A673 (cell line): Measurements from ENCODE around the gene CEP83. TPM values are rescaled to one million over a fixed set of nuclear protein-coding genes. Genes with fewer than 3 reads are reported as not detected.

ENCODE experiments used
- BruUV-seq: library from RNA; stranded (reverse); fragments of 400-500 nt; replicated peaks from 2 replicates; lab custom pipeline; 2021; lab: Mats Ljungman, UMichigan
- CTCF ChIA-PET: fragments of 300-600 bp; sonication (Branson Sonifier 250); formaldehyde crosslinking; loops from one replicate; lab custom pipeline; 2022; ENCODE audit warnings: antibody characterized with exemption; lab: Charles Lee
- POLR2A ChIA-PET: fragments of 300-600 bp; sonication (Branson Sonifier 250); formaldehyde crosslinking; loops from one replicate; lab custom pipeline; 2022; ENCODE audit warnings: antibody characterized with exemption; ENCODE audit not compliant: low non-redundant PET; lab: Charles Lee
- DNase-seq: peaks from one replicate; pipeline ENCODE4 v3.0.0-alpha.2; 2015; ENCODE audit warnings: low spot score
- H3K27ac ChIP-seq: fragments of 200-600 bp; sonication (generic); 2 replicates; pipeline ENCODE4 v1.5.1; 2016; ENCODE audit warnings: mixed run types, low read depth, mild to moderate bottlenecking, mixed read lengths, antibody characterized with exemption, low read length; ENCODE audit not compliant: poor library complexity, severe bottlenecking
- H3K27me3 ChIP-seq: fragments of 200-600 bp; sonication (generic); replicated peaks from 2 replicates; pipeline ENCODE4 v1.6.1; 2017; ENCODE audit warnings: mixed run types, low read depth, mild to moderate bottlenecking, mixed read lengths, antibody characterized with exemption, low read length; ENCODE audit not compliant: insufficient read depth, poor library complexity
- H3K36me3 ChIP-seq: fragments of 200-600 bp; sonication (generic); 2 replicates; pipeline ENCODE4 v1.6.1; 2016; ENCODE audit warnings: mixed run types, mild to moderate bottlenecking, mixed read lengths, antibody characterized with exemption, low read length; ENCODE audit not compliant: insufficient read depth, poor library complexity, severe bottlenecking
- H3K4me1 ChIP-seq: fragments of 200-600 bp; sonication (generic); 2 replicates; pipeline ENCODE4 v1.6.1; 2017; ENCODE audit warnings: mixed run types, mild to moderate bottlenecking, mixed read lengths, antibody characterized with exemption, low read length; ENCODE audit not compliant: insufficient read depth, poor library complexity, severe bottlenecking
- H3K4me3 ChIP-seq: fragments of 200-600 bp; sonication (generic); 2 replicates; pipeline ENCODE4 v1.5.1; 2016; ENCODE audit warnings: low read depth, mixed run types, mild to moderate bottlenecking, mixed read lengths, low read length; ENCODE audit not compliant: poor library complexity, severe bottlenecking
- H3K9me3 ChIP-seq: fragments of 200-600 bp; sonication (generic); 2 replicates; pipeline ENCODE4 v1.6.1; 2016; ENCODE audit warnings: mixed run types, low read depth, mild to moderate bottlenecking, mixed read lengths, antibody characterized with exemption, low read length; ENCODE audit not compliant: poor library complexity, severe bottlenecking
- CTCF ChIP-seq: fragments of 300-800, 200-600 bp; sonication (generic); conservative IDR thresholded peaks from 2 replicates; pipeline ENCODE4 v1.5.1; 2017; ENCODE audit warnings: low read depth, mild to moderate bottlenecking, antibody characterized with exemption, low read length, moderate library complexity, mixed read lengths
- EZH2 ChIP-seq: fragments of 200-600 bp; sonication (generic); IDR thresholded peaks from 2 replicates; pipeline ENCODE4 v1.6.1; 2017; ENCODE audit warnings: borderline replicate concordance, low read depth, mild to moderate bottlenecking, mixed read lengths, antibody characterized with exemption, low read length; ENCODE audit not compliant: poor library complexity, severe bottlenecking
- intact Hi-C: fragments of 100-400 bp; cut with micrococcal nuclease; formaldehyde crosslinking; loops from one replicate; pipeline ENCODE4 v1.10.0; 2022; ENCODE audit not compliant: unreplicated experiment
- total RNA-seq: library from RNA; stranded (reverse); gene quantifications from 2 replicates; pipeline ENCODE4 v1.2.3, GENCODE V29; 2021

Gene CEP83
- total RNA-seq, 1 experiment from 2014 or later, result 29.2 TPM

- ChIA-PET POLR2A (no interaction called here), CTCF (no interaction called here)
- no peaks in the 10 kb centered on the region for H3K27me3 ChIP-seq
- no peaks in the 10 kb centered on the region for H3K4me1 ChIP-seq
- intact Hi-C loops, result no loop called here
- no peak for DNase-seq
- H3K4me3 ChIP-seq, result no peak overlapping the region
- no peak overlapping the region for H3K27ac ChIP-seq
- H3K9me3 ChIP-seq, result no peaks in the 10 kb centered on the region
- TF ChIP-seq EZH2 (no peak), CTCF (no peak)
- H3K36me3 ChIP-seq, result no peaks in the 10 kb centered on the region
- BruUV-seq, result no TSS peak
Observed at GRCh38 chr12:94297876-94298505, 161.7 kb downstream of the CEP83 start.

GRCh38 chr12:94297096-94297699 is 162.5 kb downstream of the CEP83 start:
- no peaks in the 10 kb centered on the region for H3K4me1 ChIP-seq
- no peak overlapping the region for H3K4me3 ChIP-seq
- H3K9me3 ChIP-seq, result no peaks in the 10 kb centered on the region
- no peak overlapping the region for H3K27ac ChIP-seq
- no TSS peak for BruUV-seq
- ChIA-PET POLR2A (no interaction called here), CTCF (no interaction called here)
- no peaks in the 10 kb centered on the region for H3K27me3 ChIP-seq
- no peak for DNase-seq
- TF ChIP-seq EZH2 (no peak), CTCF (no peak)
- H3K36me3 ChIP-seq, result no peaks in the 10 kb centered on the region
- intact Hi-C loops, result no loop called here

DNA sequence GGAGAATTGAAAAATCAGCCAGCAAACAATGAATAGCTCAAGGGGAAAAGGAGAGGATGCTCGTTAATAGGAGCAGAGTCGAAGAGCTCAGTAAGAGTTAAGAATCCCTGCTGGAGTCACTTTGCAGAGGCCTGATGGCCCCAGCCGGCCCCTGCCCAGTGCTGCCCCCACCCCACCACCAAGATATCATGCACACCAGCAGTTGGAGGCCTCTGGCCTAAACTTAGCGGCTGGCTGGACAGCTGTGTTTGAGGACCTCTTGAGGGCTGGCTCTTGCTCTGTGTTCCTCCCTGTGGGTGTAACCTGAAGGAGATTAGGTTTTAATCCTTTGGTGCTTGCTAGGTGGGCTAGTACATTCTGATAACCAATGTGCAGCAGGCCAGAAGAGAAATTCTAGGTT is 169.3 kb downstream of the CEP83 start:
- CTCF ChIA-PET, result no interaction called here

More for the DNA sequence above, 169.3 kb downstream of the CEP83 start:
- POLR2A ChIA-PET, result no interaction called here
- no peak for DNase-seq
- H3K4me1 ChIP-seq, result peaks cover 18% of the 10 kb centered on the region
- H3K36me3 ChIP-seq, result no peaks in the 10 kb centered on the region
- no peak overlapping the region for H3K27ac ChIP-seq
- no peaks in the 10 kb centered on the region for H3K27me3 ChIP-seq
- TF ChIP-seq EZH2 (no peak), CTCF (no peak)
- BruUV-seq, result no TSS peak
- no peak overlapping the region for H3K4me3 ChIP-seq
- no peaks in the 10 kb centered on the region for H3K9me3 ChIP-seq
- intact Hi-C loops, result no loop called here
